ENCODE results near the gene SYP.

Gene SYP

DNA sequence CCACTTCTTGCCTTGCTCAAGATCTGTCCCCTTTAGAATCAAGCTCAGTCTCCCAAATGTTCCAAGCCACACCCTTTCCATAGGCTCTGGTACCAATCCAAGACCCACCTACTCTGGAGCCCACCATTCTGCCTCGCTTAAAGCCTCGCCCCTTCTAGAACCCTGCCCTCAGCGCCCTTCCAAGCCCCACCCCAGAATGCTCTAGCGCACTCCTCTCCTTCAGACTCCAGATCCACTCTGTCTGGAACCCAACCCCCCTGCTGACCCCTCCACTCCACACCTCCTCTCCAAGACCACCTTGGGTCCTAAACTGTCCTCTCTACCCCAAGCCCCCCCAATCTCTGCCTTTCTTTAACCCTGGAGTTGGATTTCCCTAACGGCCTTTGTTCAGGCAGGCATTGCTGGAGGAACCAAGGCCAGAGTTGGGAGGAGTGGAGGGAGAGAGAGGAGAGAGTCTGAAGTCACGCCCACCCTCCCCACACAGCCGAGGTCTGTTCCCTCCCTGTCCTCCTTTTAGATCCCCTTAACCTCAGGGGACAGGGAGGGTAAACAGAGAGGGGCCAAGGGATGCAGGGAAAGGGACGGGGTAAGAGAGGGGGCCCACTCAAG, 11.4 kb downstream of the SYP start:
- no peak overlapping the region for H3K4me3 Mint-ChIP-seq
- H3K9me3 Mint-ChIP-seq: no peaks in the 10 kb centered on the region
- H3K27me3 Mint-ChIP-seq: no peaks in the 10 kb centered on the region
- peaks cover 43% of the 10 kb centered on the region for H3K4me1 Mint-ChIP-seq (ENCODE audit: low read depth)
- H3K36me3 Mint-ChIP-seq (ENCODE audit: low read depth): no peaks in the 10 kb centered on the region
- no peak overlapping the region for H3K27ac Mint-ChIP-seq

- Mint-ChIP-seq H3K27me3 (no peaks in the 10 kb centered on the region), H3K4me3 (no peak overlapping the region), H3K36me3 (ENCODE audit: low read depth) (peaks cover 1% of the 10 kb centered on the region), H3K27ac (no peak overlapping the region), H3K9me3 (no peaks in the 10 kb centered on the region), H3K4me1 (ENCODE audit: low read depth) (peaks cover 32% of the 10 kb centered on the region)
Observed at GRCh38 chrX:49187526-49187925, 12.5 kb downstream of the SYP start.

DNA sequence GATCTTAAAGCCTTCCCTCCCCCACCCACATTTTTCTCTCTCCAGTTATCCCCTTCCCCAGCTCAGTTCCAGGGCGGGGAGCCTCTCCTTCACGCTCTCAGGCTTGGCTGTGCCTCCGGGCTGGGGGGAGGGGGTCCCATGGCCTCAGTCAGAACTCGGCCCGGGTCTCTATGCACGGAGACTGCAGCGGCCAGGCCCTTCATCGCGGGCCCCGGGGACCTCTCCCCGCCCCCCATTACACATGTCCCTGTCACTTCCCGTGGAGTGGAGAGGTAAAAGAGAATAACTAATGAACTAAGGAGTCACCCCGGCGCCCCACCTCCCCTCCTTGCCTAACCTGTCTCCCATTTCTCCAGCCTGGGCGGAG, 13.0 kb downstream of the SYP start:
- Mint-ChIP-seq H3K4me3 (no peak overlapping the region), H3K27me3 (no peaks in the 10 kb centered on the region), H3K4me1 (ENCODE audit: low read depth) (peaks cover 30% of the 10 kb centered on the region), H3K9me3 (no peaks in the 10 kb centered on the region), H3K36me3 (ENCODE audit: low read depth) (peaks cover 7% of the 10 kb centered on the region), H3K27ac (no peak overlapping the region)

GRCh38 chrX:49186125-49187027, 13.6 kb downstream of the SYP start, which contains the start of gene PRICKLE3:
Gene PRICKLE3, minus strand, starts transcription at chrX:49186373. Its CDS starts 76 bp downstream, at chrX:49186297.
- Mint-ChIP-seq H3K27ac (peak within 1 kb of the TSS; percentile 82), H3K4me3 (peak within 1 kb of the TSS; percentile 85), H3K36me3 (ENCODE audit: low read depth) (peaks cover 7% of the 10 kb centered on the region), H3K27me3 (no peaks in the 10 kb centered on the region), H3K4me1 (ENCODE audit: low read depth) (peaks cover 30% of the 10 kb centered on the region), H3K9me3 (no peaks in the 10 kb centered on the region)

DNA sequence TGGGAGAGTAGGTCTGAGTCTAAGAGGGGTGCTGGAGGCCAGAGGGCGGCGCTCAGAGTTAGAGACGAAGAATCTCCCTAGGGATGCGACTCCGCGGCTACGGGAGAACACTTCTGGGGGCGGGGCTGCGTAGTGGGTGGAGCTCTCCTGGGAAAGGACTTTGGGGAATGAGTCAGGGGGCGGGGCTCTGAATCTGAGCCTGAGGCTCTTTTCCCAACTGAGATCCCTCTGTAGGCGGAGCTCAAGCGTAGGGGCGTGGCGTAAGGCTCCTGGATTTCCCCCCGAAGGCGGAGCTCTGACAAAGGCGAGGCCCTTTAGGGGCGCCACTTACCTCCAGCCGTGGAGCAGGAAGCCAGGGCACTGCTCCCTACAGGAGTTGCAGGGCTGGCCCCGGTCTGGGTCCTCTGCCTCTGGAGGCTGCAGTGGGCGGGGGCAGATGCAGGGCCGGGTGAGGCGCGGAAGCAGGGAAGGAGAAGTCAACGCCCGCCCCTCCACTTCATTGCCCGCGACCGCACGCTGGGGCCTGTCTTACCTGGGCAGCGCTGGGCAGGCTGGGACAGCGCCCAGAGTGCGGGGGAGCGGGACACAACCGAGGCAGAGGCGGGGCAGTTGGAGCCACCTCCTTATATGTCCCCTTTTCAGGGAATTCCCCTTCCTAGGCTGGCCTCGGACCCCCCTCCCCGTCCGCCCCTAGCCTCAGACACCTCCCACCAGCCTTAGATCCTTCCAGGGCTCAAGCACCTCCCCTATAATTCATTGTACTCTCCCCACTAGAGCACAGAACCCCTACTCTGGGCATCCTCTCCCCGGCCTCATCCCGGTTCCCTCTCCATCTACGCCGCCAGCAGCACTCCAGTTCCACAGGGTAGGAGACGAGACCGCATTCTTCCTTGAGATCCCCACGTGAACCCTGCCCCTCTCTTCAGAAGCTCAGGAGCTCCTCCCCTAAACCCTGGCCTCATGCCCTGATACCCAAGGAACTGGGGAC, 15.4 kb downstream of the SYP start:
- Mint-ChIP-seq H3K9me3 (no peaks in the 10 kb centered on the region), H3K4me1 (ENCODE audit: low read depth) (peaks cover 14% of the 10 kb centered on the region), H3K36me3 (ENCODE audit: low read depth) (peaks cover 16% of the 10 kb centered on the region), H3K27ac (peak overlapping the region; percentile 82), H3K4me3 (peak overlapping the region; percentile 85), H3K27me3 (no peaks in the 10 kb centered on the region)

GRCh38 chrX:49183701-49184281, 16.2 kb downstream of the SYP start:
- H3K36me3 Mint-ChIP-seq (ENCODE audit: low read depth): peaks cover 16% of the 10 kb centered on the region
- peaks cover 11% of the 10 kb centered on the region for H3K4me1 Mint-ChIP-seq (ENCODE audit: low read depth)
- H3K9me3 Mint-ChIP-seq: no peaks in the 10 kb centered on the region
- H3K27ac Mint-ChIP-seq: no peak overlapping the region
- peak overlapping the region; percentile 7 for H3K4me3 Mint-ChIP-seq
- H3K27me3 Mint-ChIP-seq: no peaks in the 10 kb centered on the region

DNA sequence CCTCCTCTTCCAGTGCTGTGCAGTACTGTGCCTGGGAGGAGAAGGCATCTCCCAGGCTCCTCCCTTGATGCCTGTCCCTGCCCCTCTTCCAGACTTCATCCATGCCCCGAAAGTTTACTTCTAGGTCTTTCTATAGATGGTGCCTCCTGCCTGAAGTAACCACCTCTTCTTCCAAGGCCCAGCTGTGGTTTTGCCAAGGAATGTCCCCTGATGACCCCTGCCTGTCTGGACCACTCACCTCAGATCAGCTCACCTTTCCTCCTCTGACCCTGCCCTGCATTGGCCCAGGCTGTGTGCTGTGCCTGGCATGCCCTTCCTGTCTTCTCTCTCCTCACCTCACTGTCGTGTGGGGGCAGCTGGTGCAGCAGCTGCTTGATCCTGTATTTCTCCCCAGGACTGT, 20.6 kb downstream of the SYP start:
- Mint-ChIP-seq H3K4me3 (no peak overlapping the region), H3K27ac (no peak overlapping the region), H3K27me3 (no peaks in the 10 kb centered on the region), H3K9me3 (no peaks in the 10 kb centered on the region), H3K4me1 (ENCODE audit: low read depth) (peaks cover 13% of the 10 kb centered on the region), H3K36me3 (ENCODE audit: low read depth) (peaks cover 33% of the 10 kb centered on the region)

DNA sequence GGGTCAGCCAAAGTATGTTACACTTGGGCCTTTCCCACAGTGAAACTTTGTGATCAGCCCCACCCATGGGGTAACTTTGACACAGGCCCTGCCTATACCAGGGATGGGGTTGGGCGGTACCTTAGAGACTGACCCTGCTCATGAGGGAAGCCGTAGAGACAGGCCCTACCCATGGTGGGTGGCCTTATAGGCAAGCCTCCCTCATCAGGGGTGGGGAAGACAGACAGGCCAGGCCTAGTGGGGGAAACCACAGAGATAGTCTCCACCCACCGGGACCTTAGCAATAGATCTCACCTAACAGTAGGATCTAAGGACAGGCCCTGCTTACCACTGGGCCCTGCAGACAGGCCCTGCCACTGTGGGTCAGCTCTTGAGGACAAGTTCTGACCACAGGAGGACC, 21.5 kb downstream of the SYP start:
- H3K27ac Mint-ChIP-seq: no peak overlapping the region

GRCh38 chrX:49177873-49178480, 22.0 kb downstream of the SYP start:
- no peaks in the 10 kb centered on the region for H3K27me3 Mint-ChIP-seq
- no peak overlapping the region for H3K4me3 Mint-ChIP-seq
- peaks cover 18% of the 10 kb centered on the region for H3K4me1 Mint-ChIP-seq (ENCODE audit: low read depth)
- peaks cover 42% of the 10 kb centered on the region for H3K36me3 Mint-ChIP-seq (ENCODE audit: low read depth)
- H3K9me3 Mint-ChIP-seq: no peaks in the 10 kb centered on the region
- H3K27ac Mint-ChIP-seq: no peak overlapping the region

More for the DNA sequence above, 21.5 kb downstream of the SYP start:
- Mint-ChIP-seq H3K36me3 (ENCODE audit: low read depth) (peaks cover 37% of the 10 kb centered on the region), H3K4me1 (ENCODE audit: low read depth) (peaks cover 13% of the 10 kb centered on the region), H3K9me3 (no peaks in the 10 kb centered on the region), H3K27me3 (no peaks in the 10 kb centered on the region), H3K4me3 (no peak overlapping the region)

DNA sequence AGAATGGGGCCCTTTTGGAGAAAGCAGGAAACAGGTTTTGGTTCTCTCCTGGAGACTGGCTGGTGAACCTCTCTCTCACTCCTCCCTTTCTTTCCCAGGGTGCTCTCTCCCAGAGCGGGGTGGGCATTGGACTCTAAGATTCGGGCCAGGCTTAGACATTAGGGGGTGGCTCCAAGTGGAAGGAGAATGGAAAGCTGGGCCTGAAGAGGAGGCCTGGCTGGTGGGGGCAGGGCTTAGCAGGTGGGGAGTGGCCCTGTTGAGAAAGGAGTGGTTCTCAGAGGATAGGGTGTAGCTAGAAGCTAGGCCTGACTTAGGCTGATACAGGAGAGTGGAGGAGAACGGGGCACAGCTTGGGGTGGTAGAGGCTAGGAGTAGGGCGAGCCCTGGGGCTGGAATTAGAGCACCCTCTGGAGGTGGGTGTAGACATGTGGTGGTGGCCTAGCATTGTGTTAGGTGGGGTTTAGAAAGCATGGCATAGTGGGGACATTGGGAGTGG, 22.6 kb downstream of the SYP start:
- Mint-ChIP-seq H3K27ac (peak overlapping the region; percentile 67), H3K9me3 (no peaks in the 10 kb centered on the region), H3K4me3 (no peak overlapping the region), H3K27me3 (no peaks in the 10 kb centered on the region), H3K36me3 (ENCODE audit: low read depth) (peaks cover 43% of the 10 kb centered on the region), H3K4me1 (ENCODE audit: low read depth) (peaks cover 22% of the 10 kb centered on the region)

GRCh38 chrX:49176421-49177326, 23.3 kb downstream of the SYP start:
- Mint-ChIP-seq H3K4me3 (no peak overlapping the region), H3K27ac (peak overlapping the region; percentile 55)

DNA sequence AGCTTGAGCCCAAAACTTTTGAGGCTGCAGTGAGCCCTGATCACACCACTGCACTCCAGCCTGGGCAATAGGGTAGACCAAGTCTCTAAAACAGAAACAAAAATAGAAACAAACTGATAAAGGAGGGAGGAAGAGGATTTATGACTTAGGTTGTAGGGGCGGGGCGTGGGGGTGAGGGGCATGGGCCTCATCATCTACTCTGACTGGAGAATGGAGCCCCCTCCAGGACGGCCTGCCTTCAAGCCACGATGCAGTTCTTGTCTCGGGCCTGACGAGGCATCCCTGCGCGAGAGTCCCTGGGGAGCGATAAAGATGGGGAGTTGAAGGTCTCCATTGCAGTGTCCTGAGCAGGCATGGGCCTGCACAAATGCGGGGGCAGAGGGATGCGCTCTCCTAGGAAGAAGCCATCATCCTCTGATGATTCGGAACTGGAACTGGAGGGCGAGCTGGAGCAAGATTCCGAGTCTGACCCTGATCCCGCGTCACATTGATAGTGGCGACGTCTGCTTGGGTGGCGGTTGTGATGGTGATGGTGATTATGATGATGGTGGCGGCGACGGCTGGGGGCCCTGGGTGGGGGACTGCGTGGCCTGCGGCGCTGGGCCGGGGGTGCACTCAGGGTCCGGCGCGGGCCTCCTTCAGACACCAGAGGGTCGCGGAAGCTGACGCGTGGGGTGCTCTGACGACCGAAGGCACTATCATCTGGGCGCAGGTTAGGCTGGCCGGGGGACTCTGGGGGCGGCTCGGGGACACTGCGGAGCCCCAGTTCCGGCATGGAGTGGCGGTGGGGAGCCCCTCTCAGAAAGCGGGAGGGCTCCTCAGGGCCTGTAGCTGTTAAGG, 24.3 kb downstream of the SYP start:
- no peaks in the 10 kb centered on the region for H3K27me3 Mint-ChIP-seq
- H3K4me3 Mint-ChIP-seq: no peak overlapping the region
- H3K9me3 Mint-ChIP-seq: no peaks in the 10 kb centered on the region
- H3K27ac Mint-ChIP-seq: no peak overlapping the region
- peaks cover 36% of the 10 kb centered on the region for H3K36me3 Mint-ChIP-seq (ENCODE audit: low read depth)
- peaks cover 24% of the 10 kb centered on the region for H3K4me1 Mint-ChIP-seq (ENCODE audit: low read depth)

More at GRCh38 chrX:49176421-49177326, 23.3 kb downstream of the SYP start:
- Mint-ChIP-seq H3K9me3 (no peaks in the 10 kb centered on the region), H3K36me3 (ENCODE audit: low read depth) (peaks cover 39% of the 10 kb centered on the region), H3K27me3 (no peaks in the 10 kb centered on the region), H3K4me1 (ENCODE audit: low read depth) (peaks cover 24% of the 10 kb centered on the region)
